Heart left ventricle (tissue), 13 donors: ENCODE results near the gene PRSS57.

ENCODE experiments used
- CTCF ChIP-seq, 12 donors: fragments of 200-600 bp; sonication (generic) in 4 of 12; IDR thresholded peaks; one replicate each; pipeline versions ENCODE4 v1.5.0 to v1.8.0; 2018 to 2022; ENCODE audit warnings: antibody characterized with exemption in 12 of 12, mild to moderate bottlenecking in 5 of 12
- POLR2A ChIP-seq, 2 donors: fragments of 450-650 bp; IDR thresholded peaks; one replicate each; pipeline ENCODE4 v1.6.1; 2017; ENCODE audit warnings: antibody characterized with exemption in 2 of 2, mild to moderate bottlenecking in 2 of 2, moderate library complexity in 2 of 2
- donor health status: ischemic (EF 13 %, LVEDD 7.1; RV severe dilation, severe dysfunction).
- donor health status: DM: no; HTN: yes; CAD: no.
- donor health status: DM: no; HTN: no; CAD: no.
- donor health status: ischemic (EF 25% LVEDD 6.9; RV normal size, moderate dysfunction).
- donor health status: ischemic (EF 25% LVEDD 5.7; RV mildly dilated, moderate dysfunction).
- donor health status: ischemic (EF 35%, LVEDD 5.7; RV mildly dilated, moderate dysfunction).
- donor health status: nonischemic (EF 11% LVEDD 7.7; RV severe dilation, severe dysfunction).
- donor health status: DM: yes; HTN: yes; CAD: no.
- donor health status: PGD.
- donor health status: ischemic (EF 29% LVEDD 5.4; RV normal size, mild dysfunction).
- donor health status: nonischemic (EF 23%, LVEDD 6.1; RV moderate dilation, normal function).

- TF ChIP-seq CTCF (IDR thresholded peaks at IDR 0.05) (peak; percentile 33 to 67 (median 48)), POLR2A (IDR thresholded peaks at IDR 0.05) (no peak)
Measured at GRCh38 chr19:737591-738093, 42.4 kb upstream of the PRSS57 start.
